Activated T-cell treated with anti-CD3 and anti-CD28 coated beads for 48 hours (primary cell): ENCODE measurements around the gene LRMDA.
"Not testable (repeated sequence)": the region's sequence is repeated elsewhere in the genome, so short reads cannot be mapped to it uniquely, and the experiment has no call there.

Experiments used
- DNase-seq: peaks from one replicate; pipeline ENCODE4 v3.0.0-alpha.2; 2020; ENCODE audit warnings: low read depth

The LRMDA gene

GRCh38 chr10:75613685-75614504, 182.5 kb downstream of the LRMDA start:
- DNase-seq: no peak

GRCh38 chr10:75616076-75616475, 184.7 kb downstream of the LRMDA start:
- no peak for DNase-seq

GRCh38 chr10:75616874-75617478, 185.6 kb downstream of the LRMDA start:
- no peak for DNase-seq

GRCh38 chr10:75617485-75618155, 186.2 kb downstream of the LRMDA start:
- DNase-seq: no peak

GRCh38 chr10:75619635-75620034, 188.2 kb downstream of the LRMDA start:
- DNase-seq: no peak

GRCh38 chr10:75620356-75620755, 188.9 kb downstream of the LRMDA start:
- DNase-seq: no peak

- DNase-seq: not testable (repeated sequence)
Observed at GRCh38 chr10:75621003-75621402, 189.6 kb downstream of the LRMDA start.

GRCh38 chr10:75622503-75622902, 191.1 kb downstream of the LRMDA start:
- no peak for DNase-seq

- no peak for DNase-seq
Observed at GRCh38 chr10:75623310-75624093, 192.1 kb downstream of the LRMDA start.

GRCh38 chr10:75624638-75625037, 193.2 kb downstream of the LRMDA start:
- no peak for DNase-seq

- no peak for DNase-seq
Observed at GRCh38 chr10:75630746-75631145, 199.3 kb downstream of the LRMDA start.

GRCh38 chr10:75632805-75633462, 201.5 kb downstream of the LRMDA start:
- no peak for DNase-seq

GRCh38 chr10:75633568-75633967, 202.1 kb downstream of the LRMDA start:
- DNase-seq: no peak

- no peak for DNase-seq
Observed at GRCh38 chr10:75634947-75635346, 203.5 kb downstream of the LRMDA start.

- DNase-seq: no peak
Observed at GRCh38 chr10:75638752-75639151, 207.3 kb downstream of the LRMDA start.

- DNase-seq: no peak
Observed at GRCh38 chr10:75639736-75640135, 208.3 kb downstream of the LRMDA start.

GRCh38 chr10:75640381-75640780, 209.0 kb downstream of the LRMDA start:
- DNase-seq: no peak

GRCh38 chr10:75640803-75641202, 209.4 kb downstream of the LRMDA start:
- no peak for DNase-seq

GRCh38 chr10:75643405-75643804, 212.0 kb downstream of the LRMDA start:
- DNase-seq: no peak

- no peak for DNase-seq
Observed at GRCh38 chr10:75643944-75644692, 212.7 kb downstream of the LRMDA start.

GRCh38 chr10:75645704-75646103, 214.3 kb downstream of the LRMDA start:
- no peak for DNase-seq
